OCI-LY3 (cell line): ENCODE measurements around the gene NGF.

ENCODE experiments used
- H2AFZ ChIP-seq: fragments of 200-600, 300-600 bp; shearing (Covaris generic); 2 replicates; pipeline ENCODE4 v1.6.0; 2014; ENCODE audit warnings: antibody characterized with exemption, low read depth, low read length
- H3K27ac ChIP-seq: fragments of 200-600, 300-600 bp; sonication (generic); 2 replicates; pipeline ENCODE4 v1.5.1; 2014; ENCODE audit warnings: mild to moderate bottlenecking, low read length, moderate library complexity, mixed read lengths
- H3K27me3 ChIP-seq: fragments of 200-600, 300-600 bp; sonication (generic); 2 replicates; pipeline ENCODE4 v1.6.1; 2014; ENCODE audit warnings: low read depth, low read length, mixed read lengths
- H3K36me3 ChIP-seq: fragments of 200-600, 300-600 bp; sonication (generic); replicated peaks from 2 replicates; pipeline ENCODE3; 2014; ENCODE audit warnings: low read depth, low read length, mixed read lengths
- H3K4me1 ChIP-seq: fragments of 300-600, 200-600 bp; sonication (generic); 2 replicates; pipeline ENCODE4 v1.6.1; 2014; ENCODE audit warnings: low read length, mixed read lengths
- H3K4me2 ChIP-seq: fragments of 200-600, 300-600 bp; sonication (generic); 2 replicates; pipeline ENCODE4 v1.6.1; 2014; ENCODE audit warnings: low read length, mixed read lengths
- H3K4me3 ChIP-seq: fragments of 300-600, 200-600 bp; sonication (generic); 2 replicates; pipeline ENCODE4 v1.5.1; 2014; ENCODE audit warnings: antibody characterized with exemption, mild to moderate bottlenecking, low read length, moderate library complexity
- H3K79me2 ChIP-seq: fragments of 300-600, 200-600 bp; shearing (Covaris generic); 2 replicates; pipeline ENCODE4 v1.6.1; 2014; ENCODE audit warnings: mild to moderate bottlenecking, low read length, mixed read lengths
- H3K9ac ChIP-seq: fragments of 300-600, 200-600 bp; shearing (Covaris generic); 2 replicates; pipeline ENCODE4 v1.6.0; 2014; ENCODE audit warnings: mild to moderate bottlenecking, low read length, moderate library complexity
- H3K9me3 ChIP-seq: fragments of 200-600, 300-600 bp; shearing (Covaris generic); 2 replicates; pipeline ENCODE4 v1.6.1; 2014; ENCODE audit warnings: low read length, mixed read lengths; ENCODE audit not compliant: insufficient read depth
- H4K20me1 ChIP-seq: fragments of 200-600, 300-600 bp; sonication (generic); 2 replicates; pipeline ENCODE4 v1.6.1; 2016; ENCODE audit warnings: low read length, mixed read lengths; ENCODE audit not compliant: insufficient read depth
- CTCF ChIP-seq: fragments of 200-600, 300-600 bp; sonication (generic); IDR thresholded peaks from 2 replicates; pipeline ENCODE4 v1.5.1; 2014; ENCODE audit warnings: antibody characterized with exemption, low read length, low read depth
- EZH2phosphoT487 ChIP-seq: fragments of 200-600 bp; shearing (Covaris generic); IDR thresholded peaks from 2 replicates; pipeline ENCODE4 v1.6.1; 2018; ENCODE audit warnings: antibody characterized with exemption, mixed run types, low read depth

Gene NGF

GRCh38 chr1:115288591-115289198, 49.4 kb downstream of the NGF start:
- no peaks in the 10 kb centered on the region for H3K9me3 ChIP-seq
- H3K4me1 ChIP-seq: no peaks in the 10 kb centered on the region
- no peak overlapping the region for H3K27ac ChIP-seq
- H3K27me3 ChIP-seq: peaks cover 15% of the 10 kb centered on the region
- H2AFZ ChIP-seq: no peak overlapping the region
- no peak overlapping the region for H3K4me3 ChIP-seq
- TF ChIP-seq EZH2phosphoT487: no peak
- no peak for TF ChIP-seq CTCF
- H4K20me1 ChIP-seq: no peaks in the 10 kb centered on the region
- H3K4me2 ChIP-seq: no peak overlapping the region
- no peaks in the 10 kb centered on the region for H3K36me3 ChIP-seq
- no peak overlapping the region for H3K9ac ChIP-seq
- H3K79me2 ChIP-seq: no peaks in the 10 kb centered on the region

DNA sequence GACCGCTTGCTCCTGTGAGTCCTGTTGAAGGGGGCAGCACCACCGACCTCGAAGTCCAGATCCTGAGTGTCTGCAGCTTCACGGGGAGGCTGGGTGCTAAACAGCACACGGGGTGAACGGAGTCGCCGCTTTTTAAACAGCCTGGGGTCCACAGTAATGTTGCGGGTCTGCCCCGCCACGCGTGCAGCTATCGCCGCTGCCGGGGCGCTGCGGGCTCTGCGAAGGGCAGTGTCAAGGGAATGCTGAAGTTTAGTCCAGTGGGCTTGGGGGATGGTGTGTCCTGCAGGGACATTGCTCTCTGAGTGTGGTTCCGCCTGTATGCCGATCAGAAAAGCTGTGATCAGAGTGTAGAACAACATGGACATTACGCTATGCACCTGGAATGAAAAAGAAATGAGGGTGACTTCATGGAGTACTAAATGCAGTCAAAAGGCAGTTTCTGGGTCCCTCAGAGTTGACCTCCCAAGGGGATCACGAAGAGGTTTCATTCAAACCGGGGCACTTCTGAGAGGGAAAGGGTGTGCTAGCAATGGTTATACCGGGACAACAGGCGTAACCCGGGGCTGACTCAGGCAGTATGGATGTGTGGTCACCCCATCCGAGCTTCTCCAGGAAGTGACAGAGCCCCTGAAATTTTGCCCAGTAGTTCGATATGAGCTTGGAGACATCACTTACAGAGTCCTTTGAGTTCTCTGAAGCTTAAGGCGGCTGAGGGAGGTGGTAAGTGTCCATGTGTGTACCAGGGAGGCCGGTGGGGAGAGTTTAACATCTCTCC, 51.4 kb downstream of the NGF start:
- Histone ChIP-seq H3K36me3 (no peaks in the 10 kb centered on the region), H3K27ac (no peak overlapping the region), H3K4me3 (no peak overlapping the region), H3K4me2 (no peak overlapping the region), H2AFZ (no peak overlapping the region), H3K4me1 (no peaks in the 10 kb centered on the region), H4K20me1 (no peaks in the 10 kb centered on the region), H3K9ac (no peak overlapping the region), H3K79me2 (no peaks in the 10 kb centered on the region), H3K9me3 (no peaks in the 10 kb centered on the region), H3K27me3 (peaks cover 8% of the 10 kb centered on the region)
- TF ChIP-seq CTCF: no peak
- no peak for TF ChIP-seq EZH2phosphoT487

- Histone ChIP-seq H2AFZ (no peak overlapping the region), H4K20me1 (no peaks in the 10 kb centered on the region), H3K9ac (no peak overlapping the region), H3K79me2 (no peaks in the 10 kb centered on the region), H3K36me3 (no peaks in the 10 kb centered on the region), H3K4me2 (no peak overlapping the region), H3K27me3 (peaks cover under 1% of the 10 kb centered on the region; the same call in 1 of the 2 replicates), H3K4me3 (no peak overlapping the region), H3K4me1 (no peaks in the 10 kb centered on the region), H3K27ac (no peak overlapping the region), H3K9me3 (no peaks in the 10 kb centered on the region)
- TF ChIP-seq CTCF (no peak), EZH2phosphoT487 (no peak)
These were observed 53.8 kb downstream of the NGF start for GRCh38 chr1:115284209-115284608.

GRCh38 chr1:115283681-115284146, 54.3 kb downstream of the NGF start:
- Histone ChIP-seq H4K20me1 (no peaks in the 10 kb centered on the region), H3K4me2 (no peak overlapping the region), H3K27ac (no peak overlapping the region), H3K9me3 (no peaks in the 10 kb centered on the region), H3K4me1 (no peaks in the 10 kb centered on the region), H3K36me3 (no peaks in the 10 kb centered on the region), H3K9ac (no peak overlapping the region), H2AFZ (no peak overlapping the region), H3K27me3 (no peaks in the 10 kb centered on the region), H3K79me2 (no peaks in the 10 kb centered on the region), H3K4me3 (no peak overlapping the region)
- TF ChIP-seq CTCF (no peak), EZH2phosphoT487 (no peak)
